ENCODE results near the gene PRMT1. TPM values are rescaled to one million over a fixed set of nuclear protein-coding genes. Genes with fewer than 3 reads are reported as not detected.
A peak's percentile ranks its signal among the peaks of the same experiment; 100 is the strongest.

The PRMT1 gene
- total RNA-seq, 1 donor from 2014 or later: 235 TPM

DNA sequence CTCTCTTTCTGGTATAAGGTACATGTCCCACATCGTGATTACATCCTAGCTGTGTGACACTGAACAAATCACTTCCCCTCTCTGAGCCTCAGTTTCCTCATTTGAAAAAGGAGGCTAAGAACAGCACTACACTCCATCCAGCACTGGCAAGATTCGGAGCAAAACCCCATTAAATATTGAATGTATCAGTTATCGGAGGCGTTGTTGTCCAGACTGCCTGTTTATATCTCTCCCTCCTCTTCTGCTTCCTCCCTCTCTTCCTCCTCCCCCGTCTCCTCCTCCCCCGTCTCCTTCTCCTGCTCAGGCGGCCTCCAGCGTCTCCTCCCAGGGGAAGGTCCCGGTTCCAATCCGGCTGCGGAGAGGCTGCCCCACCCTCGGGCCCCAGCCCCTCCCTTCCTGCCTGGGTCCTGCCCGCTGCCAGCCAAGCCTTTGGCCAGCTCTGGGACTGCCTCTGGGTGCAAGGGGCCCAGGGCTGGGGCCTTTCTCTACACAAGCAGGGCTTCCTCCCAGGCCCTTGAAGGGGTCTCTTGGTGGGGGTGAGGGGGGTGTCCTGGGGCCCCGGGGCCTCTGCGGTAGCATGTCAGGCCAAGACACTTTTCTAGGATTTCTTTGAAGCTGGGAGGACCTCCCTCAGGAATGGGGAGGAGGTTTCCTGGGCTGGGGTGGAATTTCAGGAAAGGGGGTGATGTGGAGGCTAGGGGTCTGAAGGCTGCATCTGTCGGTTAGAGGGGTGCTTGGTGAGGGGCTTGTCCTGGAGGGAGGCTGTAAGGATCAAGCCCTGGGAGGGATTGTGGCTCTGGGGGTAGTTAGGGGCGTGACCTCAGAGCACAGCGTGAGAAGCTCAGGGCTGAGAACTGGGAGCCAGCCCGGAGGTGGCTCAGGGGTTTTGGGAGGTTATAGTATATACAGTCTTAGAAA is 39.0 kb upstream of the PRMT1 start:
- Histone ChIP-seq H3K27ac (ENCODE audit: low read depth, low read length) (peak overlapping the region; percentile 40), H4K20me1 (ENCODE audit: insufficient read depth, low read length) (no peaks in the 10 kb centered on the region), H3K9me3 (ENCODE audit: insufficient read depth, low read depth, low read length) (no peaks in the 10 kb centered on the region), H3K36me3 (ENCODE audit: insufficient read depth, low read length) (no peaks in the 10 kb centered on the region), H3K27me3 (ENCODE audit: insufficient read depth, low read length) (no peaks in the 10 kb centered on the region), H3K4me1 (ENCODE audit: insufficient read depth, low read length) (peaks cover 31% of the 10 kb centered on the region), H3K4me2 (ENCODE audit: low read length) (peak overlapping the region; percentile 96), H3K9ac (ENCODE audit: low read length) (peak overlapping the region; percentile 87), H3K4me3 (ENCODE audit: insufficient read depth, low read depth, low read length) (peak overlapping the region; percentile 51), H2AFZ (ENCODE audit: low read depth, low read length) (no peak overlapping the region), H3K79me2 (ENCODE audit: insufficient read depth, low read length) (peaks cover 20% of the 10 kb centered on the region)
- FAIRE-seq (no peak), DNase-seq (ENCODE audit: low read depth) (peak; percentile 54)
- no peak for TF ChIP-seq EZH2 (IDR thresholded peaks at IDR 0.05; ENCODE audit: insufficient read depth, low read length)
- TF ChIP-seq, protein P1, sequence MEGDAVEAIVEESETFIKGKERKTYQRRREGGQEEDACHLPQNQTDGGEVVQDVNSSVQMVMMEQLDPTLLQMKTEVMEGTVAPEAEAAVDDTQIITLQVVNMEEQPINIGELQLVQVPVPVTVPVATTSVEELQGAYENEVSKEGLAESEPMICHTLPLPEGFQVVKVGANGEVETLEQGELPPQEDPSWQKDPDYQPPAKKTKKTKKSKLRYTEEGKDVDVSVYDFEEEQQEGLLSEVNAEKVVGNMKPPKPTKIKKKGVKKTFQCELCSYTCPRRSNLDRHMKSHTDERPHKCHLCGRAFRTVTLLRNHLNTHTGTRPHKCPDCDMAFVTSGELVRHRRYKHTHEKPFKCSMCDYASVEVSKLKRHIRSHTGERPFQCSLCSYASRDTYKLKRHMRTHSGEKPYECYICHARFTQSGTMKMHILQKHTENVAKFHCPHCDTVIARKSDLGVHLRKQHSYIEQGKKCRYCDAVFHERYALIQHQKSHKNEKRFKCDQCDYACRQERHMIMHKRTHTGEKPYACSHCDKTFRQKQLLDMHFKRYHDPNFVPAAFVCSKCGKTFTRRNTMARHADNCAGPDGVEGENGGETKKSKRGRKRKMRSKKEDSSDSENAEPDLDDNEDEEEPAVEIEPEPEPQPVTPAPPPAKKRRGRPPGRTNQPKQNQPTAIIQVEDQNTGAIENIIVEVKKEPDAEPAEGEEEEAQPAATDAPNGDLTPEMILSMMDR (IDR thresholded peaks at IDR 0.05; ENCODE audit: insufficient read depth, low read depth, low read length): no peak
- H3K27me3 Mint-ChIP-seq (ENCODE audit: low read depth, unreplicated experiment): no peaks in the 10 kb centered on the region
- H3K9me3 Mint-ChIP-seq (ENCODE audit: unreplicated experiment): peaks cover 1% of the 10 kb centered on the region
- H3K4me3 Mint-ChIP-seq (ENCODE audit: unreplicated experiment): peak overlapping the region; percentile 93
- peaks cover 5% of the 10 kb centered on the region for H3K36me3 Mint-ChIP-seq (ENCODE audit: low read depth, unreplicated experiment)
- peaks cover 19% of the 10 kb centered on the region for H3K4me1 Mint-ChIP-seq (ENCODE audit: low read depth, unreplicated experiment)
- peak overlapping the region; percentile 96 for H3K27ac Mint-ChIP-seq (ENCODE audit: unreplicated experiment)

DNA sequence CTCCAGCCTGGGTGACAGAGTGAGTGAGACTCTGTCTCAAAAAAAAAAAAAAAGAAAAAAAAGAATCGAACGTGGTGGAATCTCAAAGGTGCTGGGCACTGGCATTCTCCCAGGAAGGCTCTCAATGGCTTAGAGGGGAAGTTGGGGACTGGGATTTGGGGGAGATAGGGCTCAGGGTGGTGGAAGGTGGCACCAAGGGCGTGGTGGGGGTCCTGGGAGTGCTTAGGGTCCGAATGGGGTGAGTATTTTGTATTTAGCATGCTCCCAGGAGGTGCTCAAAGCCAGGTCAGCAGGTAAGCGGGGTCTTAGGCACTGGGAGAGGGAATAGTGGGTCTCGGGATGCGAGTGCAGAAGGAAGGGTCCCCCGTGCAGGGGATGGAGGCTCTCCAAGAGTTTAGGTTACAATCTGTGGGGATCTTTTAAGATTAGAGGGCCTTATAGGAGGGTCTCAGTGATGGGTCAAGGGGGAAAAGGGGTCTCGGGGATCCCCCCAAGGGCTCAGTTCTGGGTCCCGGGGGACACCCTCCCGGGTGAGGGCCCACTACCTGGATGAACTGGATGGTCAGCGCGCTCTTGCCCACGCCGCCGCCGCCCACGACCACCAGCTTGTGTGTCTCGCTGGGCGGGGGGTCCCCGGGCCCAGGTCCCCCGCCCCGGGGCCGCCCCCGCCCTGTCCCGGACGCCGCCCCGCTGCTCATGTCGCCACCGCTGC is 37.5 kb upstream of the PRMT1 start:
- H3K4me1 ChIP-seq (ENCODE audit: insufficient read depth, low read length): peaks cover 40% of the 10 kb centered on the region
- peak overlapping the region; percentile 56 for H3K27ac ChIP-seq (ENCODE audit: low read depth, low read length)
- no peaks in the 10 kb centered on the region for H3K36me3 ChIP-seq (ENCODE audit: insufficient read depth, low read length)
- H3K27ac Mint-ChIP-seq (ENCODE audit: unreplicated experiment): peak overlapping the region; percentile 96
- peaks cover 34% of the 10 kb centered on the region for H3K79me2 ChIP-seq (ENCODE audit: insufficient read depth, low read length)
- peak overlapping the region; percentile 100 for H3K4me3 Mint-ChIP-seq (ENCODE audit: unreplicated experiment)
- peaks cover 14% of the 10 kb centered on the region for H4K20me1 ChIP-seq (ENCODE audit: insufficient read depth, low read length)
- H2AFZ ChIP-seq (ENCODE audit: low read depth, low read length): no peak overlapping the region
- H3K27me3 ChIP-seq (ENCODE audit: insufficient read depth, low read length): no peaks in the 10 kb centered on the region
- peaks cover 5% of the 10 kb centered on the region for H3K36me3 Mint-ChIP-seq (ENCODE audit: low read depth, unreplicated experiment)
- no peaks in the 10 kb centered on the region for H3K9me3 ChIP-seq (ENCODE audit: insufficient read depth, low read depth, low read length)
- peak overlapping the region; percentile 96 for H3K4me2 ChIP-seq (ENCODE audit: low read length)
- H3K9me3 Mint-ChIP-seq (ENCODE audit: unreplicated experiment): peaks cover 1% of the 10 kb centered on the region
- H3K9ac ChIP-seq (ENCODE audit: low read length): peak overlapping the region; percentile 87
- peak overlapping the region; percentile 79 for H3K4me3 ChIP-seq (ENCODE audit: insufficient read depth, low read depth, low read length)
- peaks cover 31% of the 10 kb centered on the region for H3K4me1 Mint-ChIP-seq (ENCODE audit: low read depth, unreplicated experiment)
- H3K27me3 Mint-ChIP-seq (ENCODE audit: low read depth, unreplicated experiment): no peaks in the 10 kb centered on the region
- DNase-seq (ENCODE audit: low read depth) (no peak), FAIRE-seq (no peak)
- TF ChIP-seq, protein P1 (IDR thresholded peaks at IDR 0.05; ENCODE audit: insufficient read depth, low read depth, low read length): no peak
- no peak for TF ChIP-seq EZH2 (IDR thresholded peaks at IDR 0.05; ENCODE audit: insufficient read depth, low read length)

All from astrocyte (in vitro differentiated cells and primary cell).